GM23338 (cell line): ENCODE data around the gene FHAD1. TPM values are rescaled to one million over a fixed set of nuclear protein-coding genes. Genes with fewer than 3 reads are reported as not detected.

ENCODE experiments used
- ATAC-seq: fragments of 200-7000 bp; cut with Tn5 transposase; 3 replicates; pipeline ENCODE4 v1.9.1; 2020
- DNase-seq: peaks from one replicate; pipeline ENCODE4 v3.0.0-alpha.2; 2015; ENCODE audit warnings: low spot score
- H2AFZ ChIP-seq: fragments of 200-600 bp; sonication (generic); 2 replicates; pipeline ENCODE4 v1.8.0; 2016; ENCODE audit warnings: antibody characterized with exemption, mild to moderate bottlenecking, moderate library complexity
- H3F3A ChIP-seq: fragments of 200-600 bp; sonication (generic); replicated peaks from 2 replicates; pipeline ENCODE4 v1.8.0; 2017; ENCODE audit warnings: antibody characterized with exemption, mixed run types, low read depth
- H3K27ac ChIP-seq: fragments of 200-600 bp; sonication (generic); 2 replicates; pipeline ENCODE4 v1.6.1; 2016; ENCODE audit warnings: low read depth
- H3K27me3 ChIP-seq: fragments of 200-600 bp; sonication (generic); 2 replicates; pipeline ENCODE4 v1.8.0; 2016; ENCODE audit warnings: mild to moderate bottlenecking, mixed run types, moderate library complexity; ENCODE audit not compliant: insufficient read depth
- H3K36me3 ChIP-seq: fragments of 200-600 bp; sonication (generic); 2 replicates; pipeline ENCODE4 v1.8.0; 2016; ENCODE audit warnings: mild to moderate bottlenecking; ENCODE audit not compliant: insufficient read depth
- H3K4me1 ChIP-seq: fragments of 200-600 bp; sonication (generic); 2 replicates; pipeline ENCODE4 v1.8.0; 2016; ENCODE audit warnings: mild to moderate bottlenecking, moderate library complexity; ENCODE audit not compliant: insufficient read depth
- H3K4me2 ChIP-seq: fragments of 200-600 bp; sonication (generic); 2 replicates; pipeline ENCODE4 v1.7.1; 2017; ENCODE audit warnings: mixed run types
- H3K4me3 ChIP-seq: fragments of 200-600 bp; sonication (generic); 2 replicates; pipeline ENCODE4 v1.6.1; 2016; ENCODE audit warnings: mixed run types
- H3K79me2 ChIP-seq: fragments of 200-600 bp; sonication (generic); replicated peaks from 2 replicates; pipeline ENCODE4 v1.8.0; 2017; ENCODE audit warnings: mild to moderate bottlenecking; ENCODE audit not compliant: insufficient read depth
- H3K9me2 ChIP-seq: fragments of 200-600 bp; sonication (generic); 2 replicates; pipeline ENCODE4 v1.8.0; 2017; ENCODE audit not compliant: insufficient read depth
- H4K20me1 ChIP-seq: fragments of 200-600 bp; sonication (generic); replicated peaks from 2 replicates; pipeline ENCODE4 v1.8.0; 2017; ENCODE audit warnings: mild to moderate bottlenecking; ENCODE audit not compliant: insufficient read depth
- H3K27ac Mint-ChIP-seq: 2 replicates; pipeline ENCODE4 v1.8.0; 2020; ENCODE audit warnings: inconsistent platforms, mild to moderate bottlenecking, moderate library complexity, mixed read lengths
- H3K27me3 Mint-ChIP-seq: 3 replicates; pipeline ENCODE4 v1.8.0; 2022; ENCODE audit warnings: low read depth, mild to moderate bottlenecking, moderate library complexity, mixed read lengths, inconsistent platforms; ENCODE audit not compliant: insufficient read depth, poor library complexity
- H3K36me3 Mint-ChIP-seq: 3 replicates; pipeline ENCODE4 v1.8.0; 2021; ENCODE audit warnings: low read depth, mild to moderate bottlenecking, inconsistent platforms, moderate library complexity, mixed read lengths
- H3K4me1 Mint-ChIP-seq: 3 replicates; pipeline ENCODE4 v1.8.0; 2020; ENCODE audit warnings: mild to moderate bottlenecking, inconsistent platforms, mixed read lengths
- H3K4me3 Mint-ChIP-seq: 3 replicates; pipeline ENCODE4 v1.8.0; 2021; ENCODE audit warnings: moderate library complexity, mild to moderate bottlenecking, inconsistent platforms, mixed read lengths
- H3K9me3 Mint-ChIP-seq: 3 replicates; pipeline ENCODE4 v1.8.0; 2020; ENCODE audit warnings: moderate library complexity, mild to moderate bottlenecking, inconsistent platforms, mixed read lengths
- CREB1 ChIP-seq: fragments of 250-450 bp; sonication (Bioruptor Pico); IDR thresholded peaks from 2 replicates; pipeline ENCODE4 v1.5.0; 2020; ENCODE audit warnings: low read depth, mild to moderate bottlenecking, moderate library complexity
- CTCF ChIP-seq, 2 experiments: fragments of 200-600 bp in 1 of 2; sonication (generic) in 1 of 2; conservative IDR thresholded peaks; 2 replicates each; pipeline versions ENCODE4 v1.5.1 to v1.6.1; 2016 to 2017; ENCODE audit warnings: antibody characterized with exemption in 2 of 2, low read depth in 2 of 2, mild to moderate bottlenecking in 2 of 2, moderate library complexity in 1 of 2
- ETS1 ChIP-seq: IDR thresholded peaks from 2 replicates; pipeline ENCODE4 v1.6.1; 2016; ENCODE audit warnings: antibody characterized with exemption
- EZH2 ChIP-seq: fragments of 200-600 bp; sonication (generic); IDR thresholded peaks from one replicate; pipeline ENCODE4 v1.8.0; 2017; ENCODE audit warnings: antibody characterized with exemption, mild to moderate bottlenecking, low read depth; ENCODE audit not compliant: unreplicated experiment
- EZH2phosphoT487 ChIP-seq: fragments of 200-600 bp; sonication (generic); IDR thresholded peaks from one replicate; pipeline ENCODE4 v1.8.1; 2018; ENCODE audit warnings: antibody characterized with exemption; ENCODE audit not compliant: unreplicated experiment
- JUNB ChIP-seq: IDR thresholded peaks from one replicate; pipeline ENCODE4 v1.6.1; 2016; ENCODE audit warnings: antibody characterized with exemption; ENCODE audit not compliant: unreplicated experiment
- NANOG ChIP-seq: IDR thresholded peaks from 2 replicates; pipeline ENCODE4 v1.6.1; 2016; ENCODE audit warnings: antibody characterized with exemption, borderline replicate concordance
- POLR2AphosphoS5 ChIP-seq: IDR thresholded peaks from 2 replicates; pipeline ENCODE4 v1.6.1; 2016; ENCODE audit warnings: antibody characterized with exemption, low read depth
- REST ChIP-seq: IDR thresholded peaks from one replicate; pipeline ENCODE4 v1.6.1; 2018; ENCODE audit warnings: antibody characterized with exemption; ENCODE audit not compliant: unreplicated experiment
- STAT1 ChIP-seq: IDR thresholded peaks from one replicate; pipeline ENCODE4 v1.6.1; 2016; ENCODE audit warnings: antibody characterized with exemption; ENCODE audit not compliant: unreplicated experiment
- ZNF114 ChIP-seq: fragments of 250-450 bp; sonication (Bioruptor Pico); IDR thresholded peaks from 2 replicates; pipeline ENCODE4 v1.5.0; 2020; ENCODE audit warnings: mild to moderate bottlenecking, moderate library complexity
- ZNF331 ChIP-seq: fragments of 250-450 bp; sonication (Bioruptor Pico); IDR thresholded peaks from 2 replicates; pipeline ENCODE4 v1.5.0; 2020; ENCODE audit warnings: low read depth, mild to moderate bottlenecking, moderate library complexity
- ZNF462 ChIP-seq: fragments of 250-450 bp; sonication (Bioruptor Pico); IDR thresholded peaks from 2 replicates; pipeline ENCODE4 v1.5.0; 2020; ENCODE audit warnings: mild to moderate bottlenecking, moderate library complexity
- polyA plus RNA-seq: library from polyadenylated mRNA; unstranded; fragments of >200 nt; fragmentation: Nextera tagmentation; extraction: Ambion mirVana; gene quantifications from 2 replicates; pipeline ENCODE4 v1.2.1, GENCODE V29; 2016
- total RNA-seq: library from RNA; depleted of rRNA; stranded (reverse); fragments of >200 nt; shearing (Covaris generic); gene quantifications from 2 replicates; pipeline ENCODE4 v1.2.3, GENCODE V29; 2014

FHAD1 gene
- total and polyA plus RNA-seq, 2 experiments from 2014 or later = 1.8 to 3.3 TPM

GRCh38 chr1:15222653-15223303 is 24.2 kb upstream of the FHAD1 start:
- Histone ChIP-seq H3K4me1 (no peaks in the 10 kb centered on the region), H3K4me3 (no peak overlapping the region), H4K20me1 (no peaks in the 10 kb centered on the region), H3K36me3 (no peaks in the 10 kb centered on the region; the same call in 1 of the 2 replicates), H3K27ac (no peak overlapping the region), H3K9me2 (no peaks in the 10 kb centered on the region; the same call in 1 of the 2 replicates), H3K4me2 (no peak overlapping the region), H3K27me3 (no peaks in the 10 kb centered on the region), H3F3A (no peaks in the 10 kb centered on the region), H3K79me2 (no peaks in the 10 kb centered on the region), H2AFZ (no peak overlapping the region)
- Mint-ChIP-seq H3K9me3 (peaks cover 20% of the 10 kb centered on the region; the same call in 2 of the 3 replicates), H3K27ac (no peak overlapping the region), H3K4me1 (peaks cover 4% of the 10 kb centered on the region; the same call in 2 of the 3 replicates), H3K36me3 (peaks cover 32% of the 10 kb centered on the region), H3K4me3 (no peak overlapping the region), H3K27me3 (peaks cover 7% of the 10 kb centered on the region)
- TF ChIP-seq EZH2 = no peak
- TF ChIP-seq JUNB = no peak
- TF ChIP-seq NANOG = no peak
- TF ChIP-seq EZH2phosphoT487 = no peak
- TF ChIP-seq POLR2AphosphoS5 = no peak
- no peak for TF ChIP-seq STAT1
- no peak for TF ChIP-seq REST
- no peak for TF ChIP-seq CTCF (conservative IDR thresholded peaks at IDR 0.05; ENCODE audit: low read depth in 2 of 2)
- no peak for TF ChIP-seq ZNF331
- no peak for TF ChIP-seq ZNF462 (CRISPR knock-in tag)
- TF ChIP-seq ZNF114 (CRISPR knock-in tag) = no peak
- no peak for TF ChIP-seq CREB1 (CRISPR knock-in tag)
- no peak for TF ChIP-seq ETS1
- no peak for DNase-seq
- ATAC-seq = no peak
